Stimulated activated CD4-positive, alpha-beta T cell treated with anti-CD3 and anti-CD28 coated beads, Interleukin-12 subunit alpha, Interleukin-12 subunit beta, amount 100 ng/mL, for 24 hours (primary cell): ENCODE measurements around the gene AKR1B1.
A peak's percentile ranks its signal among the peaks of the same experiment; 100 is the strongest.

ENCODE experiments used
- DNase-seq, 2 experiments: peaks; one replicate each; pipeline ENCODE4 v3.0.0-alpha.2; 2020; ENCODE audit warnings: low read depth in 2 of 2

Gene AKR1B1

GRCh38 chr7:134444198-134444960 lies 14.5 kb downstream of the AKR1B1 start:
- no peak for DNase-seq

- DNase-seq, result no peak
Observed at GRCh38 chr7:134443396-134444070, 15.4 kb downstream of the AKR1B1 start.

GRCh38 chr7:134442441-134443220 lies 16.3 kb downstream of the AKR1B1 start:
- no peak for DNase-seq

GRCh38 chr7:134441264-134441663 lies 17.6 kb downstream of the AKR1B1 start:
- DNase-seq, result no peak

- DNase-seq, result no peak
Observed at GRCh38 chr7:134440476-134440875, 18.4 kb downstream of the AKR1B1 start.

GRCh38 chr7:134440067-134440466 lies 18.8 kb downstream of the AKR1B1 start:
- no peak for DNase-seq

- DNase-seq, result no peak
Observed at GRCh38 chr7:134438946-134439345, 20.0 kb downstream of the AKR1B1 start.

GRCh38 chr7:134435161-134435920 lies 23.6 kb downstream of the AKR1B1 start:
- no peak for DNase-seq

GRCh38 chr7:134434701-134435100 lies 24.2 kb downstream of the AKR1B1 start:
- no peak for DNase-seq

GRCh38 chr7:134433430-134433829 lies 25.5 kb downstream of the AKR1B1 start:
- DNase-seq, result no peak

GRCh38 chr7:134432296-134433152 lies 26.4 kb downstream of the AKR1B1 start:
- DNase-seq, result peak; percentile 44 to 68

GRCh38 chr7:134431815-134432214 lies 27.1 kb downstream of the AKR1B1 start:
- DNase-seq, result no peak

GRCh38 chr7:134429481-134429880 lies 29.4 kb downstream of the AKR1B1 start:
- DNase-seq, result no peak

GRCh38 chr7:134428942-134429341 lies 30.0 kb downstream of the AKR1B1 start:
- DNase-seq, result no peak

GRCh38 chr7:134427896-134428295 lies 31.0 kb downstream of the AKR1B1 start:
- DNase-seq, result no peak

- no peak for DNase-seq
Observed at GRCh38 chr7:134425777-134426176, 33.1 kb downstream of the AKR1B1 start.

GRCh38 chr7:134422638-134423037 lies 36.3 kb downstream of the AKR1B1 start:
- DNase-seq, result no peak

- no peak for DNase-seq
Observed at GRCh38 chr7:134422008-134422407, 36.9 kb downstream of the AKR1B1 start.

- no peak for DNase-seq
Observed at GRCh38 chr7:134420424-134421125, 38.3 kb downstream of the AKR1B1 start.

GRCh38 chr7:134419875-134420274 lies 39.0 kb downstream of the AKR1B1 start:
- no peak for DNase-seq
